ENCODE data around the gene TMEM163.
A peak's percentile ranks its signal among the peaks of the same experiment; 100 is the strongest.

Gene TMEM163

DNA sequence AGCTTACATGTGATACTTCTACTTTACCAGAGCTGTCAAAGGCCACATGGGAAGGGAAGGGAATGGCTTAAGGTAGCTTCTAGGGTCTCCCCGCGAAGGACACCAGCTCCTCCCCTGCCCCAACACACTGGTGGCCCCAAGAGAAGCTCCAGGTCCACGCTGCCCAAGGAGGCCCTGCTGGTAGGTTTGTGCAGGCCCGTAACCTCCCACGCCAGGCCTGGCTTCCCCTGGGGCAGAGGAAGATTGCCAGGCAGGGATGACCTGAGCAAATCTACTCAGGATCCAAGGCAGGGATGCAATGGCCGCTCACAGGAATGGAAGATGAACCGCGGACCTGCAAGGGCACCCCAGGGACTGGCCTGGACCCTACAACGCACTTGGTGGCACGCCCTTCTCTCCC is 259.9 kb downstream of the TMEM163 start:
- Histone ChIP-seq H2BK12ac (ENCODE audit: low read length) (no peak overlapping the region), H3K14ac (ENCODE audit: low read length) (no peak overlapping the region)

DNA sequence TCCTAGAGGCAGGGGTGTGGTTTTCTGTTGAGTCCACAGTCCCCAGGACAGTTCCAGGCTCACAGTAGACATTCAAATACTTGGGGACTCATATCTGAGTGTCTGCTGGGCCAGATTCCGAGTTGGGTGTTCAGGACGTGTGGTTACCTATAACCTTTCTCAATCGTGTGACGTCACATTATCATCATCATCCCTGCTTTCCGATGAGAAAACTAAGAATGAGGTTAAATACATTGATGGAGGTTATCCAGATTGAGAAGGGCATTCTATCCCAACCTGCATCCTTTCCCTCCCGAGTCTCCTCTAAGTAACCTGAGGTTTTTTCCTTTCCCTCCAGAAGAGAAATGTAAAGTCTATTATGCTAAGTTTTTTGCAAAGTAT is 260.3 kb downstream of the TMEM163 start:
- Histone ChIP-seq H3K4me2 (ENCODE audit: low read length) (no peak overlapping the region), H3K14ac (ENCODE audit: low read length) (no peak overlapping the region)

More for the DNA sequence above, 259.9 kb downstream of the TMEM163 start:
- no peaks in the 10 kb centered on the region for H3K36me3 ChIP-seq (ENCODE audit: control insufficient read depth in 1 of 2, insufficient read depth in 2 of 2, low read length in 2 of 2)
- H3K4me2 ChIP-seq (ENCODE audit: low read length) = no peak overlapping the region
- H3K9me3 ChIP-seq (ENCODE audit: insufficient read depth, low read depth, low read length) = no peaks in the 10 kb centered on the region
- no peaks in the 10 kb centered on the region for H3K79me1 ChIP-seq (ENCODE audit: low read length)
- H3K18ac ChIP-seq (ENCODE audit: low read length) = no peak overlapping the region
- peak in 1 of 2 donors; percentile 42 for DNase-seq
- H2AK5ac ChIP-seq (ENCODE audit: low read length) = no peak overlapping the region
- no CpG with 5 or more reads among the region's 10 CpGs for WGBS (ENCODE audit: extremely low coverage, insufficient coverage, insufficient read length)
- H3K4me1 ChIP-seq (ENCODE audit: control insufficient read depth in 1 of 2, insufficient read depth in 2 of 2, low read length in 2 of 2) = peaks cover 4 to 5% of the 10 kb centered on the region in 2 experiments
- no peak overlapping the region for H3K23ac ChIP-seq (ENCODE audit: low read length)
- H3K79me2 ChIP-seq (ENCODE audit: control insufficient read depth, insufficient read depth, low read length, poor library complexity) = no peaks in the 10 kb centered on the region
- H4K12ac ChIP-seq (ENCODE audit: low read depth, low read length) = no peak overlapping the region
- H3K4me3 ChIP-seq (ENCODE audit: low read depth, low read length) = no peak overlapping the region
- no peak overlapping the region for H4K91ac ChIP-seq (ENCODE audit: low read depth, low read length)
- H3K4ac ChIP-seq (ENCODE audit: low read depth, low read length) = no peak overlapping the region
- no peak overlapping the region for H2AFZ ChIP-seq (ENCODE audit: insufficient read depth, low read length, poor library complexity)
- H3K27ac ChIP-seq (ENCODE audit: low read depth, low read length) = no peak overlapping the region
- H2BK5ac ChIP-seq (ENCODE audit: low read depth, low read length, poor library complexity) = no peak overlapping the region
- H2BK120ac ChIP-seq (ENCODE audit: insufficient read depth, low read length, poor library complexity) = no peak overlapping the region
- no peak overlapping the region for H3K9ac ChIP-seq (ENCODE audit: low read length)
- H4K8ac ChIP-seq (ENCODE audit: low read depth, low read length) = no peak overlapping the region
- H3K27me3 ChIP-seq (ENCODE audit: insufficient read depth, low read length) = no peaks in the 10 kb centered on the region

GRCh38 chr2:134457765-134458472 is 260.9 kb downstream of the TMEM163 start:
- H3K27me3 ChIP-seq (ENCODE audit: insufficient read depth, low read length) = no peaks in the 10 kb centered on the region
- no peak overlapping the region for H3K4me2 ChIP-seq (ENCODE audit: low read length)
- H4K8ac ChIP-seq (ENCODE audit: low read depth, low read length) = no peak overlapping the region
- H2BK120ac ChIP-seq (ENCODE audit: insufficient read depth, low read length, poor library complexity) = no peak overlapping the region
- no peaks in the 10 kb centered on the region for H3K36me3 ChIP-seq (ENCODE audit: control insufficient read depth in 1 of 2, insufficient read depth in 2 of 2, low read length in 2 of 2)
- no peak overlapping the region for H2BK12ac ChIP-seq (ENCODE audit: low read length)
- H3K9me3 ChIP-seq (ENCODE audit: insufficient read depth, low read depth, low read length) = no peaks in the 10 kb centered on the region
- H3K4me3 ChIP-seq (ENCODE audit: low read depth, low read length) = no peak overlapping the region
- peaks cover 6 to 10% of the 10 kb centered on the region in 2 experiments for H3K4me1 ChIP-seq (ENCODE audit: control insufficient read depth in 1 of 2, insufficient read depth in 2 of 2, low read length in 2 of 2)
- WGBS (ENCODE audit: extremely low coverage, insufficient coverage, insufficient read length) = no CpG with 5 or more reads among the region's 18 CpGs
- no peak overlapping the region for H3K18ac ChIP-seq (ENCODE audit: low read length)
- H2BK5ac ChIP-seq (ENCODE audit: low read depth, low read length, poor library complexity) = no peak overlapping the region
- no peak overlapping the region for H3K4ac ChIP-seq (ENCODE audit: low read depth, low read length)
- no peak overlapping the region for H3K14ac ChIP-seq (ENCODE audit: low read length)
- H4K91ac ChIP-seq (ENCODE audit: low read depth, low read length) = no peak overlapping the region
- no peak overlapping the region for H3K27ac ChIP-seq (ENCODE audit: low read depth, low read length)
- no peak overlapping the region for H2AK5ac ChIP-seq (ENCODE audit: low read length)
- DNase-seq = peak in 1 of 2 donors; percentile 40
- no peaks in the 10 kb centered on the region for H3K79me2 ChIP-seq (ENCODE audit: control insufficient read depth, insufficient read depth, low read length, poor library complexity)
- no peak overlapping the region for H3K9ac ChIP-seq (ENCODE audit: low read length)
- H4K12ac ChIP-seq (ENCODE audit: low read depth, low read length) = no peak overlapping the region
- no peaks in the 10 kb centered on the region for H3K79me1 ChIP-seq (ENCODE audit: low read length)
- no peak overlapping the region for H2AFZ ChIP-seq (ENCODE audit: insufficient read depth, low read length, poor library complexity)
- no peak overlapping the region for H3K23ac ChIP-seq (ENCODE audit: low read length)

More for the DNA sequence above, 260.3 kb downstream of the TMEM163 start:
- DNase-seq = peak in 1 of 2 donors; percentile 52
- H2BK120ac ChIP-seq (ENCODE audit: insufficient read depth, low read length, poor library complexity) = no peak overlapping the region
- no peaks in the 10 kb centered on the region for H3K36me3 ChIP-seq (ENCODE audit: control insufficient read depth in 1 of 2, insufficient read depth in 2 of 2, low read length in 2 of 2)
- no CpG with 5 or more reads among the region's 6 CpGs for WGBS (ENCODE audit: extremely low coverage, insufficient coverage, insufficient read length)
- H4K91ac ChIP-seq (ENCODE audit: low read depth, low read length) = no peak overlapping the region
- no peak overlapping the region for H3K27ac ChIP-seq (ENCODE audit: low read depth, low read length)
- H3K9ac ChIP-seq (ENCODE audit: low read length) = no peak overlapping the region
- no peak overlapping the region for H4K12ac ChIP-seq (ENCODE audit: low read depth, low read length)
- no peak overlapping the region for H4K8ac ChIP-seq (ENCODE audit: low read depth, low read length)
- H3K4me3 ChIP-seq (ENCODE audit: low read depth, low read length) = no peak overlapping the region
- no peak overlapping the region for H3K18ac ChIP-seq (ENCODE audit: low read length)
- H3K9me3 ChIP-seq (ENCODE audit: insufficient read depth, low read depth, low read length) = no peaks in the 10 kb centered on the region
- no peak overlapping the region for H2AFZ ChIP-seq (ENCODE audit: insufficient read depth, low read length, poor library complexity)
- H2BK12ac ChIP-seq (ENCODE audit: low read length) = no peak overlapping the region
- no peak overlapping the region for H3K23ac ChIP-seq (ENCODE audit: low read length)
- no peaks in the 10 kb centered on the region for H3K79me2 ChIP-seq (ENCODE audit: control insufficient read depth, insufficient read depth, low read length, poor library complexity)
- H3K4ac ChIP-seq (ENCODE audit: low read depth, low read length) = no peak overlapping the region
- no peak overlapping the region for H2BK5ac ChIP-seq (ENCODE audit: low read depth, low read length, poor library complexity)
- no peaks in the 10 kb centered on the region for H3K79me1 ChIP-seq (ENCODE audit: low read length)
- H2AK5ac ChIP-seq (ENCODE audit: low read length) = no peak overlapping the region
- H3K4me1 ChIP-seq (ENCODE audit: control insufficient read depth in 1 of 2, insufficient read depth in 2 of 2, low read length in 2 of 2) = peaks cover 6 to 10% of the 10 kb centered on the region in 2 experiments
- no peaks in the 10 kb centered on the region for H3K27me3 ChIP-seq (ENCODE audit: insufficient read depth, low read length)

GRCh38 chr2:134457353-134457752 is 261.4 kb downstream of the TMEM163 start:
- H3K27ac ChIP-seq (ENCODE audit: low read depth, low read length) = no peak overlapping the region
- no peak overlapping the region for H2BK5ac ChIP-seq (ENCODE audit: low read depth, low read length, poor library complexity)
- no peak for DNase-seq
- H3K4ac ChIP-seq (ENCODE audit: low read depth, low read length) = no peak overlapping the region
- H2AFZ ChIP-seq (ENCODE audit: insufficient read depth, low read length, poor library complexity) = no peak overlapping the region
- no peak overlapping the region for H4K12ac ChIP-seq (ENCODE audit: low read depth, low read length)
- H3K79me2 ChIP-seq (ENCODE audit: control insufficient read depth, insufficient read depth, low read length, poor library complexity) = no peaks in the 10 kb centered on the region
- no peak overlapping the region for H3K4me2 ChIP-seq (ENCODE audit: low read length)
- H2AK5ac ChIP-seq (ENCODE audit: low read length) = no peak overlapping the region
- H3K9me3 ChIP-seq (ENCODE audit: insufficient read depth, low read depth, low read length) = no peaks in the 10 kb centered on the region
- H3K18ac ChIP-seq (ENCODE audit: low read length) = no peak overlapping the region
- no peaks in the 10 kb centered on the region for H3K36me3 ChIP-seq (ENCODE audit: control insufficient read depth in 1 of 2, insufficient read depth in 2 of 2, low read length in 2 of 2)
- H3K14ac ChIP-seq (ENCODE audit: low read length) = no peak overlapping the region
- H3K4me3 ChIP-seq (ENCODE audit: low read depth, low read length) = no peak overlapping the region
- H3K23ac ChIP-seq (ENCODE audit: low read length) = no peak overlapping the region
- no peaks in the 10 kb centered on the region for H3K79me1 ChIP-seq (ENCODE audit: low read length)
- H2BK12ac ChIP-seq (ENCODE audit: low read length) = no peak overlapping the region
- peaks cover 6 to 9% of the 10 kb centered on the region in 2 experiments for H3K4me1 ChIP-seq (ENCODE audit: control insufficient read depth in 1 of 2, insufficient read depth in 2 of 2, low read length in 2 of 2)
- no peak overlapping the region for H3K9ac ChIP-seq (ENCODE audit: low read length)
- H4K91ac ChIP-seq (ENCODE audit: low read depth, low read length) = no peak overlapping the region
- H4K8ac ChIP-seq (ENCODE audit: low read depth, low read length) = no peak overlapping the region
- no CpG with 5 or more reads among the region's 7 CpGs for WGBS (ENCODE audit: extremely low coverage, insufficient coverage, insufficient read length)
- no peak overlapping the region for H2BK120ac ChIP-seq (ENCODE audit: insufficient read depth, low read length, poor library complexity)
- H3K27me3 ChIP-seq (ENCODE audit: insufficient read depth, low read length) = no peaks in the 10 kb centered on the region
